HL-60 (cell line): ENCODE results near the gene ABI3BP.

Experiments
- DNase-seq, 2 experiments: peaks; one replicate each; pipeline ENCODE4 v3.0.0-alpha.2; 2010 to 2020; ENCODE audit warnings: low read depth in 1 of 2, low spot score in 1 of 2
- H3K27ac ChIP-seq: fragments of 250-450 bp; sonication (Bioruptor Pico); replicated peaks from 2 replicates; pipeline ENCODE4 v1.5.1; 2020; ENCODE audit warnings: mild to moderate bottlenecking, moderate library complexity
- H3K27me3 ChIP-seq: fragments of 250-450 bp; sonication (Bioruptor Pico); 2 replicates; pipeline ENCODE4 v1.5.1; 2021; ENCODE audit warnings: mild to moderate bottlenecking, moderate library complexity; ENCODE audit not compliant: insufficient read depth, poor library complexity, severe bottlenecking
- H3K4me3 ChIP-seq: replicated peaks from 2 replicates; pipeline ENCODE4 v1.5.1; 2011; ENCODE audit warnings: mild to moderate bottlenecking, control low read depth, low read length; ENCODE audit not compliant: insufficient read depth
- GABPA ChIP-seq: IDR thresholded peaks from 2 replicates; pipeline ENCODE4 v1.6.1; 2012; ENCODE audit warnings: low read depth
- POLR2AphosphoS5 ChIP-seq: IDR thresholded peaks from 2 replicates; pipeline ENCODE4 v1.6.1; 2012; ENCODE audit warnings: low read depth
- SPI1 ChIP-seq: IDR thresholded peaks from 2 replicates; pipeline ENCODE4 v1.6.1; 2012; ENCODE audit warnings: low read depth, mild to moderate bottlenecking, borderline replicate concordance
- TF ChIP-seq, protein P1 (sequence below): IDR thresholded peaks from 2 replicates; pipeline ENCODE4 v1.6.1; 2012; ENCODE audit warnings: low read depth; ENCODE audit not compliant: insufficient replicate concordance
- TF ChIP-seq, protein P2 (sequence below): IDR thresholded peaks from one replicate; pipeline ENCODE4 v1.5.1; 2011; ENCODE audit warnings: low read length, control low read depth, inconsistent platforms; ENCODE audit not compliant: insufficient read depth

ABI3BP gene

DNA sequence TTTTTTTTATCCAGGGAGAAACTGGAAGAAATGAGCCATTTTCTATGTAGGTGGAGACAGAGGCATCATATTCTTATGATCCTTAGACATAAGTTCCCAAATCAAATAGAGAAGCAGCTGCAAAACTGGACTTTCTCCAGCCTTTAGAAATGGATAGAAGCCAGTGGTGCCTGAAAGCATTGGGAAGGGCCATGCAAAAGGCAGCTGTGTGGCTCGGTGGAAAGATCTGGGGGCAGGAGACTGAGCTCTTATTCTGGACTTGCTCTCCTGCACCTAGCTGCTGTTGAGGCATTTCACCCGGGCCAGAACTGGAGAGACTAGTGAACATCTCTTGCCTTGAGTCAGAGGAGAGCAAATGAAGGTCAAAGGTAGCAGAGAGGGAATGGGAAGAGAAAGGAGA is 210.9 kb downstream of the ABI3BP start:
- TF ChIP-seq, protein P1, sequence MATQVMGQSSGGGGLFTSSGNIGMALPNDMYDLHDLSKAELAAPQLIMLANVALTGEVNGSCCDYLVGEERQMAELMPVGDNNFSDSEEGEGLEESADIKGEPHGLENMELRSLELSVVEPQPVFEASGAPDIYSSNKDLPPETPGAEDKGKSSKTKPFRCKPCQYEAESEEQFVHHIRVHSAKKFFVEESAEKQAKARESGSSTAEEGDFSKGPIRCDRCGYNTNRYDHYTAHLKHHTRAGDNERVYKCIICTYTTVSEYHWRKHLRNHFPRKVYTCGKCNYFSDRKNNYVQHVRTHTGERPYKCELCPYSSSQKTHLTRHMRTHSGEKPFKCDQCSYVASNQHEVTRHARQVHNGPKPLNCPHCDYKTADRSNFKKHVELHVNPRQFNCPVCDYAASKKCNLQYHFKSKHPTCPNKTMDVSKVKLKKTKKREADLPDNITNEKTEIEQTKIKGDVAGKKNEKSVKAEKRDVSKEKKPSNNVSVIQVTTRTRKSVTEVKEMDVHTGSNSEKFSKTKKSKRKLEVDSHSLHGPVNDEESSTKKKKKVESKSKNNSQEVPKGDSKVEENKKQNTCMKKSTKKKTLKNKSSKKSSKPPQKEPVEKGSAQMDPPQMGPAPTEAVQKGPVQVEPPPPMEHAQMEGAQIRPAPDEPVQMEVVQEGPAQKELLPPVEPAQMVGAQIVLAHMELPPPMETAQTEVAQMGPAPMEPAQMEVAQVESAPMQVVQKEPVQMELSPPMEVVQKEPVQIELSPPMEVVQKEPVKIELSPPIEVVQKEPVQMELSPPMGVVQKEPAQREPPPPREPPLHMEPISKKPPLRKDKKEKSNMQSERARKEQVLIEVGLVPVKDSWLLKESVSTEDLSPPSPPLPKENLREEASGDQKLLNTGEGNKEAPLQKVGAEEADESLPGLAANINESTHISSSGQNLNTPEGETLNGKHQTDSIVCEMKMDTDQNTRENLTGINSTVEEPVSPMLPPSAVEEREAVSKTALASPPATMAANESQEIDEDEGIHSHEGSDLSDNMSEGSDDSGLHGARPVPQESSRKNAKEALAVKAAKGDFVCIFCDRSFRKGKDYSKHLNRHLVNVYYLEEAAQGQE = no peak
- TF ChIP-seq, protein P2, sequence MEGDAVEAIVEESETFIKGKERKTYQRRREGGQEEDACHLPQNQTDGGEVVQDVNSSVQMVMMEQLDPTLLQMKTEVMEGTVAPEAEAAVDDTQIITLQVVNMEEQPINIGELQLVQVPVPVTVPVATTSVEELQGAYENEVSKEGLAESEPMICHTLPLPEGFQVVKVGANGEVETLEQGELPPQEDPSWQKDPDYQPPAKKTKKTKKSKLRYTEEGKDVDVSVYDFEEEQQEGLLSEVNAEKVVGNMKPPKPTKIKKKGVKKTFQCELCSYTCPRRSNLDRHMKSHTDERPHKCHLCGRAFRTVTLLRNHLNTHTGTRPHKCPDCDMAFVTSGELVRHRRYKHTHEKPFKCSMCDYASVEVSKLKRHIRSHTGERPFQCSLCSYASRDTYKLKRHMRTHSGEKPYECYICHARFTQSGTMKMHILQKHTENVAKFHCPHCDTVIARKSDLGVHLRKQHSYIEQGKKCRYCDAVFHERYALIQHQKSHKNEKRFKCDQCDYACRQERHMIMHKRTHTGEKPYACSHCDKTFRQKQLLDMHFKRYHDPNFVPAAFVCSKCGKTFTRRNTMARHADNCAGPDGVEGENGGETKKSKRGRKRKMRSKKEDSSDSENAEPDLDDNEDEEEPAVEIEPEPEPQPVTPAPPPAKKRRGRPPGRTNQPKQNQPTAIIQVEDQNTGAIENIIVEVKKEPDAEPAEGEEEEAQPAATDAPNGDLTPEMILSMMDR = no peak
- TF ChIP-seq GABPA (no peak), SPI1 (no peak), POLR2AphosphoS5 (no peak)
- H3K27ac ChIP-seq = no peak overlapping the region
- no peak for DNase-seq
- no peak overlapping the region for H3K4me3 ChIP-seq
- no peaks in the 10 kb centered on the region for H3K27me3 ChIP-seq

DNA sequence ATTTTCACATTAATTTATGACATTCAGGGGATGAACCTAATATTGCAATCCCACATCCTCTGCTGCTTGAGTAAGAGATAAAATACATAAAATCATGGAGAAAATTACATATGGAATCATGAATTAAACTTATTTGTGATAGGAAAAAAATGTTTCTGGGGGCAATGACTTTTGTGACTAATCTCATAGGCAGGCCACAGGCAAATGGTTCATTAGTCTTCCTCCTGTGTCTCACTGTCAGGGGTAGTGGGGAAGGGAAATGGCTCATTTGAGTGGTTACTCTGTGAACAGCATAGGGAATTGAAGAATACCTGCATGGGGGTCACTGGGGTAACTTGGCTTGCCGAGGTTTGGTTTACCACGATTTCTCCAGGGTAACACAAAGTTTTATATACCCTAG is 211.9 kb downstream of the ABI3BP start:
- DNase-seq = no peak
- TF ChIP-seq, protein P2 = no peak
- TF ChIP-seq POLR2AphosphoS5 = no peak
- no peak for TF ChIP-seq SPI1
- TF ChIP-seq, protein P1 = no peak
- TF ChIP-seq GABPA = no peak
- H3K27ac ChIP-seq = no peak overlapping the region
- no peak overlapping the region for H3K4me3 ChIP-seq
- no peaks in the 10 kb centered on the region for H3K27me3 ChIP-seq

DNA sequence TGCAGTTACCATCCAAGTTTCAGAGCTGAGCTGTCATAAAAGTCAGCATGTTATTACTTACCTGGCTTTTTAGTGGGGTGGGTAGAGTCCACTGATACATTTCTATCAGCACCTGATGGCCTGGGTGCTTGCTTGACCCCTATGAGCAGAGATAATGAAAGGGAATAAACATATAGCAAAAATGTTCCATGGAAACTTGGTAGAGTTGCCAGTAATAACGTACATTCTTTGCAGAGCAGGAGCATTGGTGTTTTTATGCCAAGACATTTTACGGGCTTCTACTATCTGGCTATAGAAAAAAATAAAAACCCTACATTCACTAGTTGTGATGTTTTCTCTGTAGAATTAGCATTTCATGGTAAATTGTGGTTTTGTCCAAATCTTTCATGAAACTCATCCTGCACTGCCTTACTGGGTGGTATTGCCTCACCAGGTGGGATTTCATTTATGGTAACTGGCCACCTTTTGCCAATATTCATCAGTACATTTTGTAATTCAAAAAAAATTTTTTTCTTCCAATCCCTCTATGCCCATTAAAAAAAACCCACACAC is 213.1 kb downstream of the ABI3BP start:
- no peak overlapping the region for H3K4me3 ChIP-seq

More for the DNA sequence above, 213.1 kb downstream of the ABI3BP start:
- no peak for DNase-seq
- TF ChIP-seq, protein P1 = no peak
- H3K27me3 ChIP-seq = no peaks in the 10 kb centered on the region
- H3K27ac ChIP-seq = no peak overlapping the region
